IMR-90 (cell line): ENCODE measurements around the gene STIM1. TPM values are rescaled to one million over a fixed set of nuclear protein-coding genes. Genes with fewer than 3 reads are reported as not detected.

Source experiments
- ATAC-seq: fragments of 200-7000 bp; cut with Tn5 transposase; 2 replicates; pipeline ENCODE4 v1.9.1; 2020; ENCODE audit warnings: low read depth, mild to moderate bottlenecking, moderate library complexity
- BruUV-seq: library from RNA; stranded (reverse); fragments of 400-500 nt; replicated peaks from 2 replicates; lab custom pipeline; 2021; lab: Mats Ljungman, UMichigan
- CTCF ChIA-PET: fragments of 300-600 bp; formaldehyde crosslinking; extraction: SDS; loops from one replicate; lab custom pipeline; 2021; ENCODE audit warnings: antibody characterized with exemption; lab: Yijun Ruan, JAX
- POLR2A ChIA-PET: fragments of 300-600 bp; sonication (Branson Sonifier 250); formaldehyde crosslinking; loops from one replicate; lab custom pipeline; 2022; ENCODE audit warnings: antibody characterized with exemption; ENCODE audit not compliant: unreplicated experiment; lab: Charles Lee
- DNase-seq: peaks from one replicate; pipeline ENCODE4 v3.0.0; 2013
- H2AFZ ChIP-seq: replicated peaks from 2 replicates; pipeline ENCODE3; 2013; ENCODE audit warnings: low read length, mild to moderate bottlenecking; ENCODE audit not compliant: poor library complexity
- H2AK5ac ChIP-seq: 2 replicates; pipeline ENCODE4 v1.6.1; 2013; ENCODE audit warnings: low read depth, low read length, inconsistent platforms
- H2AK9ac ChIP-seq: replicated peaks from 2 replicates; pipeline ENCODE3; 2013; ENCODE audit warnings: mild to moderate bottlenecking, low read depth, low read length, moderate library complexity; ENCODE audit not compliant: poor library complexity
- H2BK120ac ChIP-seq: 2 replicates; pipeline ENCODE4 v1.6.1; 2013; ENCODE audit warnings: low read depth, low read length, inconsistent platforms
- H2BK15ac ChIP-seq: 3 replicates; pipeline ENCODE4 v1.6.1; 2013; ENCODE audit warnings: low read depth, low read length, inconsistent platforms
- H2BK20ac ChIP-seq: 2 replicates; pipeline ENCODE4 v1.6.1; 2013; ENCODE audit warnings: low read depth, mild to moderate bottlenecking, inconsistent platforms, low read length, moderate library complexity
- H2BK5ac ChIP-seq: 2 replicates; pipeline ENCODE4 v1.6.1; 2013; ENCODE audit warnings: mild to moderate bottlenecking, low read depth, low read length, inconsistent platforms; ENCODE audit not compliant: poor library complexity, severe bottlenecking
- H3K14ac ChIP-seq: replicated peaks from 2 replicates; pipeline ENCODE4 v1.6.1; 2013; ENCODE audit warnings: low read depth, low read length, inconsistent platforms
- H3K18ac ChIP-seq: 2 replicates; pipeline ENCODE4 v1.6.1; 2013; ENCODE audit warnings: low read depth, low read length, control low read depth
- H3K23ac ChIP-seq: 2 replicates; pipeline ENCODE4 v1.6.1; 2013; ENCODE audit warnings: low read depth, low read length, inconsistent platforms
- H3K27ac ChIP-seq: 2 replicates; pipeline ENCODE4 v1.5.1; 2013; ENCODE audit warnings: mild to moderate bottlenecking, control low read depth, low read length; ENCODE audit not compliant: insufficient read depth
- H3K27me3 ChIP-seq: 2 replicates; pipeline ENCODE4 v1.6.1; 2013; ENCODE audit warnings: low read length; ENCODE audit not compliant: control insufficient read depth, insufficient read depth
- H3K36me3 ChIP-seq: 2 replicates; pipeline ENCODE4 v1.6.1; 2013; ENCODE audit warnings: low read length, mixed read lengths; ENCODE audit not compliant: control insufficient read depth, insufficient read depth
- H3K4ac ChIP-seq: 2 replicates; pipeline ENCODE4 v1.6.1; 2013; ENCODE audit warnings: low read depth, low read length, inconsistent platforms
- H3K4me1 ChIP-seq: 2 replicates; pipeline ENCODE4 v1.6.1; 2013; ENCODE audit warnings: low read length, mixed read lengths; ENCODE audit not compliant: control insufficient read depth, insufficient read depth
- H3K4me2 ChIP-seq: 2 replicates; pipeline ENCODE4 v1.6.1; 2013; ENCODE audit warnings: low read depth, mild to moderate bottlenecking, control low read depth, low read length, moderate library complexity
- H3K4me3 ChIP-seq: 2 replicates; pipeline ENCODE4 v1.5.1; 2013; ENCODE audit warnings: low read depth, mild to moderate bottlenecking, control low read depth, low read length, moderate library complexity; ENCODE audit not compliant: insufficient read depth
- H3K56ac ChIP-seq: 2 replicates; pipeline ENCODE4 v1.6.1; 2013; ENCODE audit warnings: low read length, inconsistent platforms; ENCODE audit not compliant: insufficient read depth; ENCODE audit errors: extremely low read depth
- H3K79me1 ChIP-seq, 2 experiments: 2 replicates each; pipeline ENCODE4 v1.6.1; 2013; ENCODE audit warnings: low read length in 2 of 2, inconsistent platforms in 1 of 2, low read depth in 1 of 2
- H3K9ac ChIP-seq: 2 replicates; pipeline ENCODE4 v1.6.1; 2013; ENCODE audit warnings: low read depth, low read length, control low read depth
- H3K9me1 ChIP-seq: 2 replicates; pipeline ENCODE4 v1.6.1; 2013; ENCODE audit warnings: low read length, inconsistent platforms; ENCODE audit not compliant: insufficient read depth
- H3K9me3 ChIP-seq: 2 replicates; pipeline ENCODE4 v1.6.1; 2013; ENCODE audit warnings: low read length; ENCODE audit not compliant: control insufficient read depth, insufficient read depth
- H4K20me1 ChIP-seq: 2 replicates; pipeline ENCODE4 v1.6.1; 2013; ENCODE audit warnings: low read length, inconsistent platforms; ENCODE audit not compliant: insufficient read depth
- H4K5ac ChIP-seq: 2 replicates; pipeline ENCODE4 v1.6.1; 2013; ENCODE audit warnings: mild to moderate bottlenecking, low read depth, low read length, control low read depth
- H4K8ac ChIP-seq, 2 experiments: 2 replicates each; pipeline ENCODE4 v1.6.1; 2013; ENCODE audit warnings: low read depth in 2 of 2, low read length in 2 of 2, control low read depth in 1 of 2, inconsistent platforms in 1 of 2
- H4K91ac ChIP-seq: 2 replicates; pipeline ENCODE4 v1.6.1; 2013; ENCODE audit warnings: low read depth, low read length, inconsistent platforms; ENCODE audit not compliant: insufficient read depth
- CHD1 ChIP-seq: IDR thresholded peaks from 2 replicates; pipeline ENCODE4 v1.6.1; 2012; ENCODE audit warnings: low read depth, low read length, improper control_type of control experiment
- MAFK ChIP-seq: IDR thresholded peaks from 2 replicates; pipeline ENCODE4 v1.6.1; 2012; ENCODE audit warnings: low read depth, low read length, improper control_type of control experiment
- SMC3 ChIP-seq: fragments of 150-350 bp; IDR thresholded peaks from 2 replicates; pipeline ENCODE4 v1.6.1; 2016; ENCODE audit warnings: low read depth, mild to moderate bottlenecking, antibody characterized with exemption, low read length, moderate library complexity
- USF2 ChIP-seq: fragments of 150-350 bp; IDR thresholded peaks from 2 replicates; pipeline ENCODE4 v1.6.1; 2017; ENCODE audit warnings: mild to moderate bottlenecking, antibody characterized with exemption, low read length, low read depth
- WGBS, 2 experiments: methylation state at CpG; one replicate each; pipeline versions ENCODE4 v1.1.5 to v1.1.7; 2013; ENCODE audit warnings: missing lambda C conversion rate in 2 of 2; ENCODE audit not compliant: insufficient read length in 1 of 2; ENCODE audit errors: extremely low coverage in 2 of 2; 5-methylcytosine and 5-hydroxymethylcytosine counted together
- dilution Hi-C: fragments of 300-500 bp; cut with HindIII; formaldehyde crosslinking; loops from one replicate; pipeline ENCODE4 v1.14.3; 2018; ENCODE audit warnings: low sequenced_read_pairs; ENCODE audit not compliant: unreplicated experiment
- in situ Hi-C: fragments of 300-500 bp; cut with MboI; formaldehyde crosslinking; loops from 3 replicates; pipeline ENCODE4 v1.14.3; 2019; ENCODE audit warnings: low sequenced_read_pairs, inconsistent platforms, mixed read lengths
- intact Hi-C: fragments of 100-400 bp; cut with micrococcal nuclease; formaldehyde crosslinking; loops from 2 replicates; pipeline ENCODE4 v1.10.0; 2022
- polyA plus RNA-seq, 3 experiments: library from polyadenylated mRNA; depleted of rRNA; stranded (reverse); fragments of >200 nt; gene quantifications; 2 replicates each; pipeline ENCODE4 v1.2.3, GENCODE V29; 2012; ENCODE audit warnings: low replicate concordance in 1 of 3
- total RNA-seq: library from RNA; depleted of rRNA; stranded (reverse); fragments of >200 nt; gene quantifications from 2 replicates; pipeline ENCODE4 v1.2.3, GENCODE V29; 2012

STIM1 gene
- total and polyA plus RNA-seq, 2 of the 4 experiments (the other 2 are of a cell fraction) = 17.9 to 23.0 TPM

GRCh38 chr11:3901249-3902025 is 46.0 kb downstream of the STIM1 start:
- in situ Hi-C loops (no loop called here), dilution Hi-C loops (no loop called here), intact Hi-C loops (no loop called here)
- POLR2A ChIA-PET = no interaction called here
- no TSS peak for BruUV-seq
- WGBS, 2 experiments = 100% methylated on average over 1 of the region's 6 CpGs; no CpG with 5 or more reads in 1 of the 2 experiments
- no peak overlapping the region for H3K23ac ChIP-seq
- ATAC-seq (no peak), DNase-seq (no peak)
- no peak overlapping the region for H3K27ac ChIP-seq
- no peak overlapping the region for H2AK9ac ChIP-seq
- no peak overlapping the region for H3K4me3 ChIP-seq
- no peak overlapping the region for H3K56ac ChIP-seq
- H3K4ac ChIP-seq = no peak overlapping the region
- H3K27me3 ChIP-seq = no peaks in the 10 kb centered on the region
- H2BK20ac ChIP-seq = no peak overlapping the region
- H3K9ac ChIP-seq = no peak overlapping the region
- no peak overlapping the region for H3K14ac ChIP-seq
- H3K79me1 ChIP-seq = peaks cover 5 to 32% of the 10 kb centered on the region in 2 experiments; a peak in 3 of 4 replicates
- no peak overlapping the region for H2BK120ac ChIP-seq
- H3K9me3 ChIP-seq = no peaks in the 10 kb centered on the region
- H4K8ac ChIP-seq = no peak overlapping the region
- no peak overlapping the region for H3K4me2 ChIP-seq
- H4K91ac ChIP-seq = no peak overlapping the region
- no peak overlapping the region for H2AK5ac ChIP-seq
- TF ChIP-seq MAFK = no peak
- TF ChIP-seq SMC3 = no peak
- no peak for TF ChIP-seq USF2
- no peak for TF ChIP-seq CHD1
- H2BK5ac ChIP-seq = no peak overlapping the region
- H4K20me1 ChIP-seq = no peaks in the 10 kb centered on the region; the same call in 1 of the 2 replicates
- H2AFZ ChIP-seq = no peak overlapping the region
- no peak overlapping the region for H2BK15ac ChIP-seq
- H3K18ac ChIP-seq = no peak overlapping the region
- H4K5ac ChIP-seq = no peak overlapping the region
- H3K9me1 ChIP-seq = peaks cover 12% of the 10 kb centered on the region
- H3K36me3 ChIP-seq = no peaks in the 10 kb centered on the region
- CTCF ChIA-PET = no interaction called here
- peaks cover 12% of the 10 kb centered on the region for H3K4me1 ChIP-seq
